Embryonic facial prominence (tissue), 1 donor: ENCODE measurements around the gene CINP.
A peak's percentile ranks its signal among the peaks of the same experiment; 100 is the strongest.

Experiments used
- DNase-seq: peaks from one replicate; pipeline ENCODE4 v3.0.0-alpha.2; 2016; ENCODE audit errors: extremely low spot score

Gene CINP

GRCh38 chr14:102362545-102363181 is at the start of gene CINP, which contains the start of gene TECPR2:
TSS of gene CINP (minus strand) at chr14:102362890. CDS start at chr14:102362851, 39 bp downstream.
TSS of gene TECPR2 (plus strand) at chr14:102362941. CDS start at chr14:102376722, 13,781 bp downstream.
- peak; percentile 92 for DNase-seq

- no peak for DNase-seq
Measured at GRCh38 chr14:102408724-102409123, 46.0 kb upstream of the CINP start.

DNA sequence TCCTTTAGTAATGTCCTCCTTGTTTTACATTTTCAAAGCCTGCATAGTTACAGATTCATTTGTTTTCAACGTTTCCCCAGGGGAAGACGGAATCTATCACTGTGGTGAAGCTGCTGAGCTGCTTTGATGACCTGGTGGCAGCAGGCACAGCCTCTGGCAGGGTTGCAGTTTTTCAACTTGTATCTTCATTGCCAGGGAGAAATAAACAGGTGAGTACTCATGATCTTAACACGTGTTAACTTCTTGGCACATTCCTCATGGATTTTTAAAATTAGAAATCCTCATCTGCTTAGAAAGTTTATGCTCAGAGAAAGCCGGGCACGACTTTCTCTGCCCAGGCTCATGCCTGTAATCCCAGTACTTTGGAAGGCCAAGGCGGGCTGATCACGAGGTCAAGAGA is 44.6 kb upstream of the CINP start:
- DNase-seq, result no peak

- no peak for DNase-seq
Measured at GRCh38 chr14:102403028-102403427, 40.3 kb upstream of the CINP start.

DNA sequence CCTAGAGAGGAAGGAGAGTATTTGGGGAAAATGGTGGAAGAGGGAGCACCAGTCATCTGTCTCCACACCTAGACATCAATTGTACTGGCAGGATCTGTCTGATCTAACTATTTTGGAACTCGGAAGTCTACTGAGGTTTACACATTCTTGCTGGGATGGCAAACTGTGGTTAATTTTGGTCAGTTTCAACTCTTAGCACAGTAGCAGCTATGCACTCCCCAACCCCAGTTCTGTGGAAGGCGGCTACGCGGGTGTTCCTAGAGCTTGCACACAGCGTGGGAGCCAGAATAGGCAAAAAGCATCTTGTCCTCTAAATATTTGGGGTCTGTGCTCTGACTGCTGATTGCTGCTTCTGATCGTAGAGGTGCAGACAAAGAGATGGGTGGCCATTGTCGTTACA is 33.8 kb upstream of the CINP start:
- no peak for DNase-seq

- no peak for DNase-seq
Measured at GRCh38 chr14:102394717-102395375, 32.2 kb upstream of the CINP start.

DNA sequence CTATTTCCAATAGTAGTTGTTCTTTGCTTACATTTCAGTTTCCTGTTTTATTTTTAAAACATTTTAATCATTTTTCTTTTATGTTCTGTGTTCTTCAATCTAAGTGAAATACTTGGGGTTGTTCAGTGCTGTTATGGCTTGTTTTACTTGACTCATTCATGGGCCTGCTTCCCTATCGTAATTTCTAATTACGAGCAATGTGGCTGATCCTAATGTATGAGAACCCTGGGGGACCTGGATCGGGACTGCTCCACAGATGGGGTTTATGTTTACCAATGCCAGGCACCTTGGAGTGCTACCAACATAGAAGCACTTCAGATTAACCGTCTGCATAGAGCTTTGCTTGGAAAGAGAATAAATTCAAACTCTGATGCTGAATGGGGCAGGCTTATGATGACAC is 29.8 kb upstream of the CINP start:
- no peak for DNase-seq

GRCh38 chr14:102390064-102390855 is 27.6 kb upstream of the CINP start:
- DNase-seq, result no peak

DNA sequence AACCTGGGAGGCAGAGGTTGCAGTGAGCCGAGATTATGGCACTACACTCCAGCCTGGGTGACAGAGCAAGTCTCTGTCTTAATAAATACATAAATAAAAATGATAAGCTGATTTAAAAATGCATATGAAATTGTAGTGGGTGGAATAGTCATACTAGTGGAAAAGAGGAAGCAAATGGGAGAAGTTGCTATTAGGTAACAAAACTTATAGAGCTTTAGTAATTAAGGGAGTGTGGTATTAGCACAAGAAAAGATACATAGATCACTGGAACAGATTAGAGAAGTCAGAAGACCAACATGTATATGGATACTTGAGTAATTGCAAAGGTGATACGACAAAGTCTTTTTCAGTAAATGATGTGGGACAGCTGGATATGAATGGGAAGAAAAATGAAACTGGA is 26.6 kb upstream of the CINP start:
- DNase-seq, result no peak

- no peak for DNase-seq
Measured at GRCh38 chr14:102387086-102387485, 24.4 kb upstream of the CINP start.

DNA sequence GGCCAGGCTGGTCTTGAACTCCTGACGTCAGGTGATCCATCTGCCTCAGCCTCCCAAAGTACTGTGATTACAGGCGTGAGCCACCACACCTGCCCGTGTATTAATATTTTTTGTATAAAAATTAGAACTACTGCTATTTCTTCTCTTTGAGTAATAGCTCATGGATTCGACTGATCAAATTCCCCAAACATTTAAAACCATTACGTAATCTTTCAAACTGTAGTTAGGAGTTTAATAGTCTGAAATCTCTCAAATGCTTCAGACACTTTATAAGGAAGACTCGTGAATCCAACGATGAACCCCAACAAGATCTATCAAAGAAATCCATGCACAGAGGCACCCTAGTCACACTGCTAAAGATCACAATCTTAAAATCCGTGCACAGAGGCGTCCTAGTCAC is 16.1 kb upstream of the CINP start:
- DNase-seq, result no peak

DNA sequence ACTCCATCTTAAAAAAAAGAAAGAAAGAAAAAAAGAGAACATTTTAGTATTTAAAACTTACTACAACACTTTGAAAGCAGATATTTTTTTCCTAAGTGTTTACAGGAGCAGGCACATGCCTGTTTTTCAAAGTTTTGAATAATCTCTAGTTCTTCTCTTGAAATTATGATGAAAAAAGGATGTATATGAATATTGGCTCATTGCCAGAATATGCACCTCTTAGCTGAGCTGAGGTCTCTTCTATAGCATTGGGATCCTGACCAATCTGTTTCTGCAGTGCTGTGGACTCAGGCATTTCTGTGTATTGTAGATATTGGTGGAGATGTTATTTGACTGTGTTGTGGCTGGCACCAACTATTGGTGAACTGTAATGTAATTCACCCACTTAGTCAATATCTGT is 15.0 kb upstream of the CINP start:
- DNase-seq, result no peak

GRCh38 chr14:102375119-102375518 is 12.4 kb upstream of the CINP start:
- no peak for DNase-seq

DNA sequence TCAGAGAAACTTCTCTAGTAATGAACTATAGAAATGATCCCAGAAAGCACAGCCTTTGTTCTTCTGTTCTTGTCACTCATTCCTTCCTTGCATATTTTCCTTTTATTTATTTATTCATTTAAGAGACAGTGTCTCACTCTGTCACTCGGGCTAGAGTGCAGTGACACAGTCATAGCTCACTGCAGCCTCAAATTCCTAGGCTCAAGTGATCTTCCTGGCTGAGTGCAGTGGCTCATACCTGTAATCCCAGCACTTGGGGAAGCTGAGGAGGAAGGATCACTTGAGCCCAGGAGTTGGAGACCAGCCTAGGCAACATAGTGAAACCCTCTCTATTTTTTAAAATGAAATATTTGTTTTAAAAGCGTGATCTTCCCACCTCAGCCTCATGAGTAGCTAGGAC is 11.6 kb upstream of the CINP start:
- DNase-seq, result no peak

GRCh38 chr14:102373110-102373509 is 10.4 kb upstream of the CINP start:
- DNase-seq, result no peak

DNA sequence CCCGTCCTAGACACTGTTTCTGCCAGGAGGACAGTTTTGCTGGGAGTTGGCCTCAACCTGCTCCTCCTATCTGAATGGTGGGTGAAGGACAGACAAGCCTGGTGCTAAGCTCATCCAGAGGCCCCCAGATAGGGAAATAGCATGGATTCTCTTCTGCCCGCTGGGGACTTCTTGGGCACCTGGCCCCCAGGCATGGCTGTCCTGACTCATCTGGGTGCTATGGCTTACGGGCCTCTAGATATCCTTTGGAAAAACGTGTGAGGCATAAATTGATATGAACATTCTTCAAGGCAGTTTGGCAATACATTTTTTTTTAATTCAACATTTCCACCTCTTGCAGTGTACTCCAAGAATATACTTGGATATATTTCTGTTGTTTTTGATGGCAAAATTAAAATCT is 8.7 kb upstream of the CINP start:
- no peak for DNase-seq

- no peak for DNase-seq
Measured at GRCh38 chr14:102370305-102370809, 7.7 kb upstream of the CINP start.

GRCh38 chr14:102363182-102363943 is 673 bp upstream of the CINP start:
- DNase-seq, result no peak

GRCh38 chr14:102362084-102362483 is 606 bp downstream of the CINP start:
- DNase-seq, result no peak

GRCh38 chr14:102360388-102360787 is 2.3 kb downstream of the CINP start:
- DNase-seq, result no peak

GRCh38 chr14:102359341-102359740 is 3.3 kb downstream of the CINP start:
- no peak for DNase-seq

- DNase-seq, result no peak
Measured at GRCh38 chr14:102356280-102356679, 6.4 kb downstream of the CINP start.
